Ishikawa (cell line): Measurements from ENCODE around the gene EEIG1.
A peak's percentile ranks its signal among the peaks of the same experiment; 100 is the strongest.

Experiments used
- EGR1 ChIP-seq: IDR thresholded peaks from 2 replicates; pipeline ENCODE4 v1.6.1; 2012
- NFIC ChIP-seq: IDR thresholded peaks from 2 replicates; pipeline ENCODE4 v1.6.1; 2012
- TEAD4 ChIP-seq: IDR thresholded peaks from 2 replicates; pipeline ENCODE4 v1.6.1; 2012
- USF1 ChIP-seq: IDR thresholded peaks from 2 replicates; pipeline ENCODE4 v1.6.1; 2012
- YY1 ChIP-seq: IDR thresholded peaks from 2 replicates; pipeline ENCODE4 v1.6.1; 2012; ENCODE audit warnings: low read depth

- TF ChIP-seq NFIC (no peak), EGR1 (no peak), TEAD4 (no peak), USF1 (peak; percentile 58), YY1 (no peak)
Observed at GRCh38 chr9:127946728-127947127, 34.1 kb downstream of the EEIG1 start.
